ENCODE results near the gene ZNF555. TPM values are rescaled to one million over a fixed set of nuclear protein-coding genes. Genes with fewer than 3 reads are reported as not detected.
"Not testable (repeated sequence)": the region's sequence is repeated elsewhere in the genome, so short reads cannot be mapped to it uniquely, and the experiment has no call there.

The ZNF555 gene
- total RNA-seq, 4 donors from 2014 or later: 1.9 to 5.5 (median 2.7) TPM

- H3K9me3 ChIP-seq: no peaks in the 10 kb centered on the region
- TF ChIP-seq CTCF (IDR thresholded peaks at IDR 0.05 in 4 of 5, conservative IDR thresholded peaks at IDR 0.05 in 1 of 5): no peak
- no peak for TF ChIP-seq POLR2A (IDR thresholded peaks at IDR 0.05)
- no peak for DNase-seq
- in situ Hi-C loops (cut with MboI; ENCODE audit: low sequenced_read_pairs in 4 of 4): no loop called here
- no peak overlapping the region for H3K4me3 ChIP-seq
- intact Hi-C loops (cut with DNase I; ENCODE audit: low total_unique reads): no loop called here
- no peak for ATAC-seq
- H3K4me1 ChIP-seq: peaks cover 0 to 8% of the 10 kb centered on the region in 2 donors
- no peaks in the 10 kb centered on the region for H3K27me3 ChIP-seq
- no peak overlapping the region for H3K27ac ChIP-seq
- no peaks in the 10 kb centered on the region for H3K36me3 ChIP-seq
Observed at GRCh38 chr19:2816641-2817040, 24.6 kb upstream of the ZNF555 start.

GRCh38 chr19:2817237-2817829 is 23.9 kb upstream of the ZNF555 start:
- H3K9me3 ChIP-seq; intact Hi-C loops (cut with DNase I; ENCODE audit: low total_unique reads); H3K4me1 ChIP-seq; in situ Hi-C loops (cut with MboI; ENCODE audit: low sequenced_read_pairs in 4 of 4); DNase-seq; H3K27ac ChIP-seq; H3K4me3 ChIP-seq; H3K36me3 ChIP-seq; ATAC-seq; H3K27me3 ChIP-seq: not testable (repeated sequence)

GRCh38 chr19:2819540-2820111 is 21.6 kb upstream of the ZNF555 start, which contains the start of gene ZNF554:
Gene ZNF554 (plus strand): TSS chr19:2819868. CDS start chr19:2820072, 204 bp downstream.
- in situ Hi-C loops (cut with MboI; ENCODE audit: low sequenced_read_pairs in 4 of 4) (loop anchor here in 1 of 4 donors (10.0 kb wide), 1 partner anchor 55 kb away; no protein-coding TSS in a partner anchor), intact Hi-C loops (cut with DNase I; ENCODE audit: low total_unique reads) (loop anchor here (1.0 kb wide), 2 partner anchors 22 to 34 kb away; partner anchors contain the start of genes THOP1 and ZNF555)
- Histone ChIP-seq H3K27me3 (no peaks in the 10 kb centered on the region), H3K4me3 (peak within 1 kb of the TSS; percentile 64 to 83 (median 74)), H3K36me3 (peaks cover 0 to 14% of the 10 kb centered on the region in 2 donors), H3K4me1 (peaks cover 0 to 8% of the 10 kb centered on the region in 2 donors), H3K27ac (peak within 1 kb of the TSS; percentile 36 to 78 (median 62)), H3K9me3 (no peaks in the 10 kb centered on the region)
- ATAC-seq (peak; percentile 91 to 95), DNase-seq (peak; percentile 93 to 95)
- TF ChIP-seq POLR2A (IDR thresholded peaks at IDR 0.05): peak in 1 of 2 donors; percentile 35
- peak; percentile 97 for TF ChIP-seq CTCF (IDR thresholded peaks at IDR 0.05 in 4 of 5, conservative IDR thresholded peaks at IDR 0.05 in 1 of 5)

- peak overlapping the region; percentile 36 to 78 (median 62) for H3K27ac ChIP-seq
- no peaks in the 10 kb centered on the region for H3K27me3 ChIP-seq
Observed at GRCh38 chr19:2820112-2820702, 21.1 kb upstream of the ZNF555 start.

More at GRCh38 chr19:2820112-2820702, 21.1 kb upstream of the ZNF555 start:
- Histone ChIP-seq H3K4me3 (peak overlapping the region; percentile 64 to 83 (median 74)), H3K36me3 (peaks cover 0 to 14% of the 10 kb centered on the region in 2 donors), H3K9me3 (no peaks in the 10 kb centered on the region), H3K4me1 (peaks cover 0 to 8% of the 10 kb centered on the region in 2 donors)
- ATAC-seq: peak; percentile 18
- TF ChIP-seq CTCF (IDR thresholded peaks at IDR 0.05 in 4 of 5, conservative IDR thresholded peaks at IDR 0.05 in 1 of 5) (no peak), POLR2A (IDR thresholded peaks at IDR 0.05) (no peak)
- DNase-seq: no peak
- intact Hi-C loops (cut with DNase I; ENCODE audit: low total_unique reads): no loop called here
- in situ Hi-C loops (cut with MboI; ENCODE audit: low sequenced_read_pairs in 4 of 4): loop anchor here in 1 of 4 donors (10.0 kb wide), 1 partner anchor 55 kb away; no protein-coding TSS in a partner anchor
